Keratinocyte (primary cell): ENCODE results near the gene CISTR.

Experiments
- CTCF ChIP-seq, 3 experiments: IDR thresholded peaks in 1 of 3; conservative IDR thresholded peaks in 1 of 3; optimal IDR thresholded peaks in 1 of 3; 2 replicates in 2 of 3; 3 replicates in 1 of 3; pipeline versions ENCODE3 to v1.5.1; 2011; ENCODE audit warnings: low read length in 3 of 3, mild to moderate bottlenecking in 3 of 3, moderate library complexity in 2 of 3, control low read depth in 1 of 3, inconsistent platforms in 1 of 3; ENCODE audit not compliant: insufficient read depth in 2 of 3; ENCODE audit errors: extremely low read depth in 1 of 3
- EZH2 ChIP-seq: IDR thresholded peaks from one replicate; pipeline ENCODE4 v1.6.1; 2012; ENCODE audit warnings: inconsistent platforms, mild to moderate bottlenecking, low read length, moderate library complexity

GRCh38 chr12:53758730-53759103, 6.9 kb upstream of the CISTR start:
- TF ChIP-seq CTCF (optimal IDR thresholded peaks at IDR 0.05 in 1 of 3, IDR thresholded peaks at IDR 0.05 in 1 of 3, conservative IDR thresholded peaks at IDR 0.05 in 1 of 3; ENCODE audit: extremely low read depth in 1 of 3, insufficient read depth in 2 of 3, low read length in 3 of 3): no peak
- no peak for TF ChIP-seq EZH2
